ENCODE results near the gene EME2.
A peak's percentile ranks its signal among the peaks of the same experiment; 100 is the strongest.

Gene EME2

GRCh38 chr16:1810106-1810505, 37.5 kb downstream of the EME2 start:
- TF ChIP-seq CTCF (IDR thresholded peaks at IDR 0.05; ENCODE audit: extremely low read depth, insufficient read depth, missing control alignments): no peak
- DNase-seq (ENCODE audit: low spot score): no peak
- in situ Hi-C loops (cut with MboI; ENCODE audit: low pct_unique_long_range_greater_than_20kb, low sequenced_read_pairs, unreplicated experiment): no loop called here

- DNase-seq (ENCODE audit: low spot score): no peak
- in situ Hi-C loops (cut with MboI; ENCODE audit: low pct_unique_long_range_greater_than_20kb, low sequenced_read_pairs, unreplicated experiment): no loop called here
- TF ChIP-seq CTCF (IDR thresholded peaks at IDR 0.05; ENCODE audit: extremely low read depth, insufficient read depth, missing control alignments): no peak
Measured at GRCh38 chr16:1810536-1810935, 37.9 kb downstream of the EME2 start.

GRCh38 chr16:1812732-1813163, 40.1 kb downstream of the EME2 start:
- TF ChIP-seq CTCF (IDR thresholded peaks at IDR 0.05; ENCODE audit: extremely low read depth, insufficient read depth, missing control alignments): peak; percentile 54
- in situ Hi-C loops (cut with MboI; ENCODE audit: low pct_unique_long_range_greater_than_20kb, low sequenced_read_pairs, unreplicated experiment): no loop called here
- DNase-seq (ENCODE audit: low spot score): no peak

GRCh38 chr16:1815461-1815860, 42.9 kb downstream of the EME2 start:
- no peak for TF ChIP-seq CTCF (IDR thresholded peaks at IDR 0.05; ENCODE audit: extremely low read depth, insufficient read depth, missing control alignments)
- in situ Hi-C loops (cut with MboI; ENCODE audit: low pct_unique_long_range_greater_than_20kb, low sequenced_read_pairs, unreplicated experiment): no loop called here
- DNase-seq (ENCODE audit: low spot score): no peak

- no peak for TF ChIP-seq CTCF (IDR thresholded peaks at IDR 0.05; ENCODE audit: extremely low read depth, insufficient read depth, missing control alignments)
- in situ Hi-C loops (cut with MboI; ENCODE audit: low pct_unique_long_range_greater_than_20kb, low sequenced_read_pairs, unreplicated experiment): no loop called here
Measured at GRCh38 chr16:1816396-1817275, 44.0 kb downstream of the EME2 start.

GRCh38 chr16:1817276-1817589, 44.6 kb downstream of the EME2 start:
- in situ Hi-C loops (cut with MboI; ENCODE audit: low pct_unique_long_range_greater_than_20kb, low sequenced_read_pairs, unreplicated experiment): no loop called here
- DNase-seq (ENCODE audit: low spot score): no peak
- no peak for TF ChIP-seq CTCF (IDR thresholded peaks at IDR 0.05; ENCODE audit: extremely low read depth, insufficient read depth, missing control alignments)

More at GRCh38 chr16:1816396-1817275, 44.0 kb downstream of the EME2 start:
- DNase-seq (ENCODE audit: low spot score): no peak

Measured in GM13977 (cell line).